Heart left ventricle (tissue), 16 donors: ENCODE results near the gene KCNC1. TPM values are rescaled to one million over a fixed set of nuclear protein-coding genes. Genes with fewer than 3 reads are reported as not detected.

Experiments used
- ATAC-seq, 4 donors: fragments of 200-7000 bp; cut with Tn5 transposase; one replicate each; pipeline ENCODE4 v1.9.1; 2020 to 2022; ENCODE audit warnings: moderate library complexity in 4 of 4, mild to moderate bottlenecking in 3 of 4, moderate number of reproducible peaks in 1 of 4
- DNase-seq, 5 donors: peaks; one replicate each; pipeline ENCODE4 v3.0.0-alpha.2; 2020
- H3K27ac ChIP-seq, 12 donors: fragments of 200-600 bp; sonication (generic) in 4 of 12; one replicate each; pipeline versions ENCODE4 v1.5.0 to v1.8.0; 2016 to 2022; ENCODE audit warnings: mild to moderate bottlenecking in 2 of 12
- H3K27me3 ChIP-seq, 9 donors: fragments of 200-600 bp; sonication (generic) in 2 of 9; one replicate each; pipeline versions ENCODE4 v1.5.1 to v1.8.0; 2016 to 2022; ENCODE audit warnings: mild to moderate bottlenecking in 3 of 9
- H3K36me3 ChIP-seq, 9 donors: fragments of 200-600 bp; sonication (generic) in 2 of 9; one replicate each; pipeline versions ENCODE4 v1.5.0 to v1.8.0; 2018 to 2022; ENCODE audit warnings: mild to moderate bottlenecking in 2 of 9
- H3K4me1 ChIP-seq, 12 donors: fragments of 200-600 bp; sonication (generic) in 4 of 12; one replicate each; pipeline versions ENCODE4 v1.5.0 to v1.8.0; 2016 to 2022; ENCODE audit warnings: mild to moderate bottlenecking in 3 of 12
- H3K4me3 ChIP-seq, 12 donors: fragments of 200-600 bp; sonication (generic) in 4 of 12; one replicate each; pipeline versions ENCODE4 v1.5.0 to v1.8.0; 2017 to 2022; ENCODE audit warnings: mild to moderate bottlenecking in 9 of 12, moderate library complexity in 4 of 12
- H3K9me3 ChIP-seq, 12 donors: fragments of 200-600 bp; sonication (generic) in 4 of 12; one replicate each; pipeline versions ENCODE4 v1.5.0 to v1.8.0; 2016 to 2022; ENCODE audit warnings: mild to moderate bottlenecking in 1 of 12
- CTCF ChIP-seq, 12 donors: fragments of 200-600 bp; sonication (generic) in 4 of 12; IDR thresholded peaks; one replicate each; pipeline versions ENCODE4 v1.5.0 to v1.8.0; 2018 to 2022; ENCODE audit warnings: antibody characterized with exemption in 12 of 12, mild to moderate bottlenecking in 5 of 12
- POLR2A ChIP-seq, 2 donors: fragments of 450-650 bp; IDR thresholded peaks; one replicate each; pipeline ENCODE4 v1.6.1; 2017; ENCODE audit warnings: antibody characterized with exemption in 2 of 2, mild to moderate bottlenecking in 2 of 2, moderate library complexity in 2 of 2
- WGBS, 4 donors: extraction: QIAGEN DNeasy Blood & Tissue Kit in 2 of 4; methylation state at CpG; one replicate each; pipeline versions ENCODE4 v1.1.5 to v1.1.7; 2013 to 2018; 5-methylcytosine and 5-hydroxymethylcytosine counted together
- intact Hi-C, 10 donors: fragments of 100-400 bp; cut with DNase I; formaldehyde crosslinking; loops; one replicate each; pipeline versions ENCODE4 v1.11.1 to v1.14.2; 2022
- polyA plus RNA-seq, 2 donors: library from polyadenylated mRNA; stranded (reverse); fragments of 200-250 nt; gene quantifications; one replicate each; pipeline ENCODE4 v1.2.3, GENCODE V29; 2013
- total RNA-seq, 9 donors: library from RNA; depleted of rRNA in 2 of 9; stranded (reverse); fragments of >200 nt in 2 of 9; fragmentation: NEBNext Ultra II Directional in 3 of 9; extraction: Animal tissue kit (Norgen Biotek cat#: 25700) in 3 of 9; gene quantifications; one replicate each; pipeline versions ENCODE4 v1.1.0 to v1.2.4, GENCODE V29; 2016 to 2023
- donor health status: ischemic (EF 13 %, LVEDD 7.1; RV severe dilation, severe dysfunction).
- donor health status: healthy with polysubstance abuse.
- donor health status: DM: no; HTN: yes; CAD: no.
- donor health status: DM: no; HTN: no; CAD: no.
- donor health status: ischemic (EF 25% LVEDD 6.9; RV normal size, moderate dysfunction).
- donor health status: ischemic (EF 25% LVEDD 5.7; RV mildly dilated, moderate dysfunction).
- donor health status: healthy.
- donor health status: DM: yes; HTN: yes; CAD: no.
- donor health status: ischemic (EF 35%, LVEDD 5.7; RV mildly dilated, moderate dysfunction).
- donor health status: nonischemic (EF 11% LVEDD 7.7; RV severe dilation, severe dysfunction).
- donor health status: DM: yes; HTN: yes; CAD: no.
- donor health status: PGD.
- donor health status: ischemic (EF 29% LVEDD 5.4; RV normal size, mild dysfunction).
- donor health status: nonischemic (EF 23%, LVEDD 6.1; RV moderate dilation, normal function).

Gene KCNC1
- total and polyA plus RNA-seq, 11 donors: 0.02 to 0.25 (median 0.05) TPM; not detected in 8

GRCh38 chr11:17821648-17822400 is 87.2 kb downstream of the KCNC1 start:
- no peak overlapping the region for H3K4me3 ChIP-seq
- ATAC-seq (peak; percentile 20 to 87 (median 77)), DNase-seq (peak in 3 of 5 donors; percentile 31 to 52 (median 50))
- WGBS, 4 donors: 23 to 32% (median 29%) methylated on average over 4 of the region's 4 CpGs
- no peaks in the 10 kb centered on the region for H3K27me3 ChIP-seq
- intact Hi-C loops: no loop called here
- TF ChIP-seq CTCF (IDR thresholded peaks at IDR 0.05) (no peak), POLR2A (IDR thresholded peaks at IDR 0.05) (no peak)
- H3K9me3 ChIP-seq: no peaks in the 10 kb centered on the region
- H3K27ac ChIP-seq: peak overlapping the region in 7 of 12 donors; percentile 12 to 62 (median 52)
- no peaks in the 10 kb centered on the region for H3K36me3 ChIP-seq
- H3K4me1 ChIP-seq: peaks cover 2 to 28% (median 19%) of the 10 kb centered on the region in 12 donors

GRCh38 chr11:17822401-17822781 is 87.8 kb downstream of the KCNC1 start:
- H3K9me3 ChIP-seq: no peaks in the 10 kb centered on the region
- intact Hi-C loops: no loop called here
- peaks cover 2 to 24% (median 19%) of the 10 kb centered on the region in 12 donors for H3K4me1 ChIP-seq
- TF ChIP-seq CTCF (IDR thresholded peaks at IDR 0.05) (no peak), POLR2A (IDR thresholded peaks at IDR 0.05) (no peak)
- DNase-seq (no peak), ATAC-seq (peak in 2 of 4 donors; percentile 25 to 53)
- H3K27me3 ChIP-seq: no peaks in the 10 kb centered on the region
- no peaks in the 10 kb centered on the region for H3K36me3 ChIP-seq
- no peak overlapping the region for H3K4me3 ChIP-seq
- H3K27ac ChIP-seq: peak overlapping the region in 6 of 12 donors; percentile 12 to 62 (median 54)
- WGBS, 4 donors: 58 to 61% (median 61%) methylated on average over 5 of the region's 5 CpGs

- 89 to 93% (median 92%) methylated on average over 5 of the region's 5 CpGs for WGBS, 4 donors
- no peak for ATAC-seq
Measured at GRCh38 chr11:17827006-17827405, 92.4 kb downstream of the KCNC1 start.

More at GRCh38 chr11:17827006-17827405, 92.4 kb downstream of the KCNC1 start:
- no peaks in the 10 kb centered on the region for H3K36me3 ChIP-seq
- H3K4me1 ChIP-seq: peaks cover 0 to 33% (median 11%) of the 10 kb centered on the region in 12 donors
- intact Hi-C loops: no loop called here
- H3K27me3 ChIP-seq: no peaks in the 10 kb centered on the region
- DNase-seq: no peak
- no peak overlapping the region for H3K27ac ChIP-seq
- no peaks in the 10 kb centered on the region for H3K9me3 ChIP-seq
- H3K4me3 ChIP-seq: no peak overlapping the region
- TF ChIP-seq CTCF (IDR thresholded peaks at IDR 0.05): no peak
- no peak for TF ChIP-seq POLR2A (IDR thresholded peaks at IDR 0.05)
